Measurements from ENCODE around the gene SNAP91. TPM values are rescaled to one million over a fixed set of nuclear protein-coding genes. Genes with fewer than 3 reads are reported as not detected.

Gene SNAP91
- total RNA-seq, 1 experiment from 2014 or later: 1.3 TPM

DNA sequence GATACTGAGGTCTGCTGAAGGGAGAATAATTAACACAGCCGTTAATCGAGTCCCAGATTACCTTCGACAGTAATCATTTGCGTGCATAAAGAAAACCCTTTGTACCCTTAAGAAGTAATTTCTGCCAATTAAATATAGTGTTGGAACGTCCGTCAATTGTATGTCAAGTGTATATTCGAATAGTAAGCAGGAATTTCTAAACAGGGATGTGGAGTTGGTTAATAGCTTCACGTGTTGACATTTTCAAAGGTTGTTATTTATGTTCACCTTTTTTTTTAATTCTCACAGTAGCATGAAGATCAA lies 798 bp upstream of the SNAP91 start:
- Histone ChIP-seq H4K20me1 (ENCODE audit: control insufficient read depth, insufficient read depth, insufficient read length) (no peaks in the 10 kb centered on the region), H3K9ac (ENCODE audit: extremely low read depth, insufficient read length, low read length) (no peak overlapping the region), H3K79me2 (ENCODE audit: insufficient read depth, low read length) (no peaks in the 10 kb centered on the region), H3K79me1 (ENCODE audit: insufficient read depth, low read depth, low read length, poor library complexity, severe bottlenecking) (no peaks in the 10 kb centered on the region), H4K91ac (ENCODE audit: insufficient read length, low read depth, low read length) (no peak overlapping the region), H3K14ac (ENCODE audit: insufficient read depth, low read length) (no peak overlapping the region), H3K9me3 (ENCODE audit: control insufficient read depth, low read depth, low read length) (no peaks in the 10 kb centered on the region), H2BK5ac (ENCODE audit: insufficient read length, low read length) (no peak overlapping the region), H4K8ac (replicated peaks; ENCODE audit: insufficient read length, low read depth, low read length) (no peak overlapping the region), H4K5ac (ENCODE audit: insufficient read length, low read depth, low read length) (no peak overlapping the region), H3K23ac (ENCODE audit: insufficient read length, low read depth, low read length) (no peak overlapping the region), H3K56ac (ENCODE audit: insufficient read length, low read depth, low read length) (no peak overlapping the region), H3K4ac (ENCODE audit: low read depth, low read length) (no peak overlapping the region), H2BK15ac (ENCODE audit: low read depth, low read length) (no peak overlapping the region), H3K27me3 (ENCODE audit: insufficient read depth, low read length) (peaks cover 12% of the 10 kb centered on the region; the same call in 1 of the 2 replicates), H2AFZ (ENCODE audit: low read length) (no peak overlapping the region), H3K27ac (ENCODE audit: insufficient read length, low read depth, low read length) (no peak overlapping the region), H3K18ac (ENCODE audit: insufficient read length, low read depth, low read length) (no peak overlapping the region), H3K23me2 (ENCODE audit: insufficient read length, low read depth, low read length, poor library complexity, severe bottlenecking) (peaks cover 9% of the 10 kb centered on the region), H2BK12ac (ENCODE audit: insufficient read length, low read depth, low read length) (no peak overlapping the region), H3K4me2 (ENCODE audit: insufficient read depth, insufficient read length, low read length) (peak overlapping the region; percentile 4), H2BK20ac (ENCODE audit: low read depth, low read length, poor library complexity, severe bottlenecking) (no peak overlapping the region), H2BK120ac (ENCODE audit: low read depth, low read length, poor library complexity, severe bottlenecking) (no peak overlapping the region), H3K4me1 (ENCODE audit: insufficient read depth, low read length) (no peaks in the 10 kb centered on the region), H2AK5ac (ENCODE audit: insufficient read length, low read length) (no peak overlapping the region), H3T11ph (ENCODE audit: low read length) (no peak overlapping the region)
- Mint-ChIP-seq H3K4me1 (peaks cover 5% of the 10 kb centered on the region in 2 experiments; a peak in 1 of 4 replicates), H3K27ac (no peak overlapping the region), H3K4me3 (peak overlapping the region; percentile 78 to 93), H3K9me3 (peaks cover 2 to 3% of the 10 kb centered on the region in 2 experiments; a peak in 1 of 5 replicates), H3K36me3 (ENCODE audit: insufficient read depth in 1 of 3, low read depth in 3 of 3) (no peaks in the 10 kb centered on the region; a peak in 1 of 7 replicates), H3K27me3 (ENCODE audit: low read depth) (peaks cover 68% of the 10 kb centered on the region)
- DNase-seq: no peak
- WGBS (ENCODE audit: extremely low coverage, insufficient read length, low lambda C conversion rate): no CpG with 5 or more reads among the region's 8 CpGs
- TF ChIP-seq, protein P1, sequence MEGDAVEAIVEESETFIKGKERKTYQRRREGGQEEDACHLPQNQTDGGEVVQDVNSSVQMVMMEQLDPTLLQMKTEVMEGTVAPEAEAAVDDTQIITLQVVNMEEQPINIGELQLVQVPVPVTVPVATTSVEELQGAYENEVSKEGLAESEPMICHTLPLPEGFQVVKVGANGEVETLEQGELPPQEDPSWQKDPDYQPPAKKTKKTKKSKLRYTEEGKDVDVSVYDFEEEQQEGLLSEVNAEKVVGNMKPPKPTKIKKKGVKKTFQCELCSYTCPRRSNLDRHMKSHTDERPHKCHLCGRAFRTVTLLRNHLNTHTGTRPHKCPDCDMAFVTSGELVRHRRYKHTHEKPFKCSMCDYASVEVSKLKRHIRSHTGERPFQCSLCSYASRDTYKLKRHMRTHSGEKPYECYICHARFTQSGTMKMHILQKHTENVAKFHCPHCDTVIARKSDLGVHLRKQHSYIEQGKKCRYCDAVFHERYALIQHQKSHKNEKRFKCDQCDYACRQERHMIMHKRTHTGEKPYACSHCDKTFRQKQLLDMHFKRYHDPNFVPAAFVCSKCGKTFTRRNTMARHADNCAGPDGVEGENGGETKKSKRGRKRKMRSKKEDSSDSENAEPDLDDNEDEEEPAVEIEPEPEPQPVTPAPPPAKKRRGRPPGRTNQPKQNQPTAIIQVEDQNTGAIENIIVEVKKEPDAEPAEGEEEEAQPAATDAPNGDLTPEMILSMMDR (conservative IDR thresholded peaks at IDR 0.05): no peak
